B cell (primary cell): ENCODE data around the gene NT5DC2. TPM values are rescaled to one million over a fixed set of nuclear protein-coding genes. Genes with fewer than 3 reads are reported as not detected.

Experiments used
- ATAC-seq: fragments of 200-7000 bp; cut with Tn5 transposase; one replicate; pipeline ENCODE4 v1.10.0; 2021; ENCODE audit warnings: low read depth, mild to moderate bottlenecking, moderate number of reproducible peaks, moderate library complexity
- CTCF ChIA-PET: fragments of 350-600 bp; sonication (Branson Sonifier 250); formaldehyde crosslinking; loops from one replicate; lab custom pipeline; 2021; ENCODE audit warnings: antibody characterized with exemption, inconsistent platforms; lab: Charles Lee
- POLR2A ChIA-PET: fragments of 350-600 bp; sonication (Branson Sonifier 250); formaldehyde crosslinking; loops from one replicate; lab custom pipeline; 2021; ENCODE audit warnings: antibody characterized with exemption; lab: Charles Lee
- DNase-seq: peaks from one replicate; pipeline ENCODE4 v3.0.0; 2013
- H2AFZ ChIP-seq: 2 replicates; pipeline ENCODE4 v1.6.1; 2012; ENCODE audit warnings: mild to moderate bottlenecking, low read depth, low read length; ENCODE audit not compliant: insufficient read depth, poor library complexity, severe bottlenecking
- H3K27ac ChIP-seq, 2 donors: 1 replicate in 1 of 2; 2 replicates in 1 of 2; pipeline ENCODE4 v1.5.1; 2012 to 2013; ENCODE audit warnings: low read length in 2 of 2, mild to moderate bottlenecking in 2 of 2, moderate library complexity in 1 of 2
- H3K27me3 ChIP-seq, 4 experiments: fragments of 200-600 bp in 1 of 4; sonication (generic) in 1 of 4; replicated peaks in 1 of 4; 1 replicate in 2 of 4; 2 replicates in 2 of 4; pipeline versions ENCODE4 v1.6.1 to v1.7.0; 2013 to 2016; ENCODE audit warnings: low read length in 3 of 4, mild to moderate bottlenecking in 2 of 4, mixed read lengths in 1 of 4, moderate library complexity in 1 of 4; ENCODE audit not compliant: insufficient read depth in 4 of 4, control insufficient read depth in 3 of 4; ENCODE audit errors: control extremely low read depth in 1 of 4
- H3K36me3 ChIP-seq, 2 experiments: replicated peaks in 1 of 2; 1 replicate in 1 of 2; 2 replicates in 1 of 2; pipeline versions ENCODE4 v1.6.1 to v1.7.1; 2013; ENCODE audit warnings: low read length in 1 of 2; ENCODE audit not compliant: insufficient read depth in 2 of 2, control insufficient read depth in 1 of 2; ENCODE audit errors: control extremely low read depth in 1 of 2, extremely low read depth in 1 of 2
- H3K4me1 ChIP-seq, 2 donors: fragments of 200-600 bp in 1 of 2; sonication (generic) in 1 of 2; 1 replicate in 1 of 2; 2 replicates in 1 of 2; pipeline versions ENCODE4 v1.5.1 to v1.6.1; 2013 to 2017; ENCODE audit warnings: low read length in 2 of 2; ENCODE audit not compliant: control insufficient read depth in 2 of 2, insufficient read depth in 2 of 2
- H3K4me2 ChIP-seq: replicated peaks from 2 replicates; pipeline ENCODE3; 2012; ENCODE audit warnings: mild to moderate bottlenecking, low read depth, low read length; ENCODE audit not compliant: poor library complexity, severe bottlenecking
- H3K4me3 ChIP-seq, 5 experiments: fragments of 200-600 bp in 1 of 5; sonication (generic) in 1 of 5; 1 replicate in 3 of 5; 2 replicates in 2 of 5; pipeline versions ENCODE4 v1.5.1 to v1.7.0; 2011 to 2016; ENCODE audit warnings: low read length in 4 of 5, mild to moderate bottlenecking in 4 of 5, low read depth in 2 of 5, control low read depth in 1 of 5, moderate library complexity in 1 of 5; ENCODE audit not compliant: insufficient read depth in 1 of 5; ENCODE audit errors: control extremely low read depth in 1 of 5, extremely low read depth in 1 of 5
- H3K79me2 ChIP-seq: fragments of 200-600 bp; sonication (generic); one replicate; pipeline ENCODE4 v1.6.0; 2016; ENCODE audit warnings: low read length; ENCODE audit not compliant: control insufficient read depth, insufficient read depth
- H3K9ac ChIP-seq: fragments of 200-600 bp; sonication (generic); 2 replicates; pipeline ENCODE4 v1.6.1; 2017; ENCODE audit warnings: mild to moderate bottlenecking, low read length, moderate library complexity
- H3K9me3 ChIP-seq, 3 donors: one replicate each; pipeline versions ENCODE4 v1.6.1 to v1.7.1; 2013; ENCODE audit warnings: low read length in 2 of 3; ENCODE audit not compliant: control insufficient read depth in 2 of 3, insufficient read depth in 1 of 3; ENCODE audit errors: control extremely low read depth in 1 of 3
- H4K20me1 ChIP-seq: 2 replicates; pipeline ENCODE4 v1.6.0; 2012; ENCODE audit warnings: mild to moderate bottlenecking, low read length; ENCODE audit not compliant: insufficient read depth, control insufficient read depth, poor library complexity, severe bottlenecking
- H3K27ac Mint-ChIP-seq: one replicate; pipeline ENCODE4 v1.8.0; 2021; ENCODE audit warnings: mixed read lengths
- H3K27me3 Mint-ChIP-seq: one replicate; pipeline ENCODE4 v1.8.0; 2021; ENCODE audit warnings: mixed read lengths
- H3K4me1 Mint-ChIP-seq: one replicate; pipeline ENCODE4 v1.8.0; 2021; ENCODE audit warnings: mixed read lengths
- H3K4me3 Mint-ChIP-seq: one replicate; pipeline ENCODE4 v1.8.0; 2021; ENCODE audit warnings: mixed read lengths
- H3K9me3 Mint-ChIP-seq: one replicate; pipeline ENCODE4 v1.8.0; 2022; ENCODE audit warnings: mixed read lengths; ENCODE audit not compliant: insufficient read depth
- EZH2 ChIP-seq: IDR thresholded peaks from 2 replicates; pipeline ENCODE4 v1.6.1; 2012; ENCODE audit warnings: borderline replicate concordance, low read depth, mild to moderate bottlenecking, moderate library complexity, low read length; ENCODE audit not compliant: insufficient read depth, poor library complexity, severe bottlenecking
- WGBS: methylation state at CpG from one replicate; pipeline ENCODE4 v1.1.5; 2013; ENCODE audit warnings: missing lambda C conversion rate; ENCODE audit not compliant: insufficient coverage; 5-methylcytosine and 5-hydroxymethylcytosine counted together
- intact Hi-C: fragments of 100-400 bp; cut with micrococcal nuclease; formaldehyde crosslinking; loops from one replicate; pipeline ENCODE4 v1.10.0; 2022
- polyA plus RNA-seq: library from polyadenylated mRNA; depleted of rRNA; stranded (reverse); fragments of >200 nt; gene quantifications from 2 replicates; pipeline ENCODE4 v1.2.3, GENCODE V29; 2012
- total RNA-seq, 2 donors: library from RNA; stranded (reverse); fragments of 120-200 nt in 1 of 2; gene quantifications; 1 replicate in 1 of 2; 2 replicates in 1 of 2; pipeline versions ENCODE4 v1.2.3 to v1.2.4, GENCODE V29; 2013 to 2022
- TF ChIP-seq, protein P1 (sequence below): fragments of 200-600 bp; IDR thresholded peaks from one replicate; pipeline ENCODE4 v1.8.0; 2022; ENCODE audit warnings: antibody characterized with exemption, mild to moderate bottlenecking

Gene NT5DC2
- total and polyA plus RNA-seq, 2 donors (not counting 1 experiment from before 2014, with no cell fraction given) = 11.2 to 11.9 TPM

DNA sequence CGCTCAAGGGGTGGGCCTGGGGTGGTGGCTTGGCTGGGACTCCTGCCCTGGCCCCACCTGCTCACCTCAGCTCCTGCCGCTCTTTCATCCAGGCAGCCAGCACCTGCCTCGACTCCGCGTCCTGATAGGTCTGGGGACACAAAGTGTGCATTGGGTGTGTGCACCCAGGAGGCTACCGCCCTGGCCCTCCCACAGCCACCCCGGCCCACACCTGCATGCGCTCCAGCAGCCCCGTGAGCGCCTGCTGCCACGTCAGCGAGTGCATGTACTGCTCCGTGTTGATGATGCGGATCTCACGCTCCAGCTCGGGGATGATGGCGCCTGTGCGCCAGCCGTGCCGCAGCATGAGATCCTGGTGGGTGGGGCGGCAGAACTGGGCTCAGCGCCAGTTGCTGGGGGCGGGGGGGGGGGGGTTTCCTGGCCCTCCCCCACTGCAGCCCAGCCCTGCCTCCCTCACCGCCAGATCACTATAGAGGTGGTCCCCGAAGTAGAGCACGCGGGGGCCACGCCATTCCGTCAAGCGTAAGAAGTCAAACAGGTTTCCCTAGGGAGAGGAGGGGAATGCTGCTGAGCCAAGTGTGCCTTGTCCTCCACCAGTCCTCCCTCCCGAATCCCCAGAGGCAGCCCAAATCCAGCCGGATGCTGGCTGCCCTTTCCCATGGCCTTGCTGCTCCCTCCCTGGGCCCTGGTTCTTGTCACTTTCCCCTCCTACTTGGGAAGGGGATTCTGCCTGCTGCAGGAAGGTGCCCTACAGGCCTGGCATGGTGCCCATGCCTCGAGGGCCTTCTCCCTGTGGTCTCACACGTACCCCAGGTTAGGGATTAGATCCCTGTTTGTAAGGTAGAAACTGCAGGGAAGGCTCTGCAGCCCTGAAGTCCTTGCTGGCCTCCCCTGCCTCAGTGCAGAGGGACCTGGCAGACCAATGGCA lies 8.6 kb downstream of the NT5DC2 start:
- Histone ChIP-seq H3K4me3 (no peak overlapping the region), H3K27ac (no peak overlapping the region), H3K36me3 (no peaks in the 10 kb centered on the region), H3K9ac (no peak overlapping the region), H3K27me3 (no peaks in the 10 kb centered on the region), H3K4me2 (no peak overlapping the region), H4K20me1 (no peaks in the 10 kb centered on the region), H2AFZ (no peak overlapping the region), H3K4me1 (no peaks in the 10 kb centered on the region), H3K79me2 (no peaks in the 10 kb centered on the region), H3K9me3 (no peaks in the 10 kb centered on the region)
- WGBS = 96% methylated on average over 21 of the region's 34 CpGs
- Mint-ChIP-seq H3K27ac (no peak overlapping the region), H3K9me3 (no peaks in the 10 kb centered on the region), H3K4me3 (no peak overlapping the region), H3K27me3 (no peaks in the 10 kb centered on the region), H3K4me1 (no peaks in the 10 kb centered on the region)
- TF ChIP-seq, protein P1, sequence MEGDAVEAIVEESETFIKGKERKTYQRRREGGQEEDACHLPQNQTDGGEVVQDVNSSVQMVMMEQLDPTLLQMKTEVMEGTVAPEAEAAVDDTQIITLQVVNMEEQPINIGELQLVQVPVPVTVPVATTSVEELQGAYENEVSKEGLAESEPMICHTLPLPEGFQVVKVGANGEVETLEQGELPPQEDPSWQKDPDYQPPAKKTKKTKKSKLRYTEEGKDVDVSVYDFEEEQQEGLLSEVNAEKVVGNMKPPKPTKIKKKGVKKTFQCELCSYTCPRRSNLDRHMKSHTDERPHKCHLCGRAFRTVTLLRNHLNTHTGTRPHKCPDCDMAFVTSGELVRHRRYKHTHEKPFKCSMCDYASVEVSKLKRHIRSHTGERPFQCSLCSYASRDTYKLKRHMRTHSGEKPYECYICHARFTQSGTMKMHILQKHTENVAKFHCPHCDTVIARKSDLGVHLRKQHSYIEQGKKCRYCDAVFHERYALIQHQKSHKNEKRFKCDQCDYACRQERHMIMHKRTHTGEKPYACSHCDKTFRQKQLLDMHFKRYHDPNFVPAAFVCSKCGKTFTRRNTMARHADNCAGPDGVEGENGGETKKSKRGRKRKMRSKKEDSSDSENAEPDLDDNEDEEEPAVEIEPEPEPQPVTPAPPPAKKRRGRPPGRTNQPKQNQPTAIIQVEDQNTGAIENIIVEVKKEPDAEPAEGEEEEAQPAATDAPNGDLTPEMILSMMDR = no peak
- no peak for TF ChIP-seq EZH2
- intact Hi-C loops = no loop called here
- DNase-seq (no peak), ATAC-seq (no peak)
- ChIA-PET CTCF (no interaction called here), POLR2A (no interaction called here)

DNA sequence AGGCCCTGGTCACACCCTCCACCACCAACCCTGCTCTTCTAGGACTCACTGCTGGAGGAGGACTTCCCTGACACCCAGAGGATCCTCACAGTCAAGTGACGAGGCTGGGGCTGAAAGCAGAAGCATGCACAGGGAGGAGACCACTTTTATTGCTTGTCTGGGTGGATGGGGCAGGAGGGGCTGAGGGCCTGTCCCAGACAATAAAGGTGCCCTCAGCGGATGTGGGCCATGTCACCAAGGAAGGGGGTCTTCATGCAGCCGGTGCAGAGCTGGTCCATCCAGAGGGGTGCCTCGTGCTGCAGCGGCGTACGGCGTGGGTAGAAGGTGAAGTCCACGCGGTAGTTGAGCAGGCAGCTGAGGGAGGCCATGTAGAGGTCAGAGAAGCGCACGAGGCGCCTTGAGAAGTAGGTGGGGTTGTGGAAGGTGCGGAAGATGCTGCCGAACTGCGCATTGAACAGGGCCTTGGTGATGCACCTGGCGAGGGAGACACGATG lies 9.4 kb downstream of the NT5DC2 start:
- Histone ChIP-seq H3K4me1 (no peaks in the 10 kb centered on the region), H3K36me3 (no peaks in the 10 kb centered on the region), H3K4me3 (no peak overlapping the region), H3K27me3 (no peaks in the 10 kb centered on the region), H3K9ac (no peak overlapping the region), H3K9me3 (no peaks in the 10 kb centered on the region), H2AFZ (no peak overlapping the region), H3K79me2 (no peaks in the 10 kb centered on the region), H4K20me1 (no peaks in the 10 kb centered on the region), H3K27ac (no peak overlapping the region), H3K4me2 (no peak overlapping the region)
- Mint-ChIP-seq H3K4me1 (no peaks in the 10 kb centered on the region), H3K4me3 (no peak overlapping the region), H3K27ac (no peak overlapping the region), H3K27me3 (no peaks in the 10 kb centered on the region), H3K9me3 (no peaks in the 10 kb centered on the region)
- no peak for TF ChIP-seq EZH2
- TF ChIP-seq, protein P1 = no peak
- DNase-seq (no peak), ATAC-seq (no peak)
- 96% methylated on average over 17 of the region's 18 CpGs for WGBS
- intact Hi-C loops = no loop called here
- ChIA-PET CTCF (no interaction called here), POLR2A (no interaction called here)
